ENCODE data around the gene MPST.

GRCh38 chr22:37049224-37049623 lies 29.7 kb downstream of the MPST start:
- TF ChIP-seq EZH2 (IDR thresholded peaks at IDR 0.05; ENCODE audit: borderline replicate concordance, low read depth, low read length, poor library complexity, severe bottlenecking) (no peak), CTCF (conservative IDR thresholded peaks at IDR 0.05; ENCODE audit: low read depth, low read length) (no peak)

All from A673 (cell line).